Activated naive CD4-positive, alpha-beta T cell treated with anti-CD3 and anti-CD28 coated beads for 36 hours (primary cell): ENCODE measurements around the gene C22orf23. TPM values are rescaled to one million over a fixed set of nuclear protein-coding genes. Genes with fewer than 3 reads are reported as not detected.
"Not testable (repeated sequence)": the region's sequence is repeated elsewhere in the genome, so short reads cannot be mapped to it uniquely, and the experiment has no call there.

Source experiments
- CTCF ChIA-PET: fragments of 350-600 bp; sonication (Branson Sonifier 250); formaldehyde crosslinking; loops from one replicate; lab custom pipeline; 2021; ENCODE audit warnings: antibody characterized with exemption; lab: Charles Lee
- DNase-seq: peaks from one replicate; pipeline ENCODE4 v3.0.0-alpha.2; 2020
- H3K27ac Mint-ChIP-seq: one replicate; pipeline ENCODE4 v1.8.0; 2021; ENCODE audit warnings: mild to moderate bottlenecking, mixed read lengths
- H3K27me3 Mint-ChIP-seq: one replicate; pipeline ENCODE4 v1.8.0; 2021; ENCODE audit warnings: low read depth, mixed read lengths
- H3K36me3 Mint-ChIP-seq: one replicate; pipeline ENCODE4 v1.8.0; 2021; ENCODE audit warnings: low read depth, mixed read lengths
- H3K4me1 Mint-ChIP-seq: one replicate; pipeline ENCODE4 v1.8.0; 2021; ENCODE audit warnings: low read depth, mixed read lengths
- H3K4me3 Mint-ChIP-seq: one replicate; pipeline ENCODE4 v1.8.0; 2021; ENCODE audit warnings: mild to moderate bottlenecking, moderate library complexity, mixed read lengths
- H3K9me3 Mint-ChIP-seq: one replicate; pipeline ENCODE4 v1.8.0; 2021; ENCODE audit warnings: mixed read lengths
- intact Hi-C: fragments of 100-400 bp; cut with micrococcal nuclease; formaldehyde crosslinking; loops from one replicate; pipeline ENCODE4 v1.15.1; 2023
- total RNA-seq, 2 experiments: library from RNA; stranded (reverse); gene quantifications; one replicate each; pipeline ENCODE4 v1.2.3, GENCODE V29; 2021

The C22orf23 gene
- total RNA-seq, 2 experiments from 2014 or later, result not detected

DNA sequence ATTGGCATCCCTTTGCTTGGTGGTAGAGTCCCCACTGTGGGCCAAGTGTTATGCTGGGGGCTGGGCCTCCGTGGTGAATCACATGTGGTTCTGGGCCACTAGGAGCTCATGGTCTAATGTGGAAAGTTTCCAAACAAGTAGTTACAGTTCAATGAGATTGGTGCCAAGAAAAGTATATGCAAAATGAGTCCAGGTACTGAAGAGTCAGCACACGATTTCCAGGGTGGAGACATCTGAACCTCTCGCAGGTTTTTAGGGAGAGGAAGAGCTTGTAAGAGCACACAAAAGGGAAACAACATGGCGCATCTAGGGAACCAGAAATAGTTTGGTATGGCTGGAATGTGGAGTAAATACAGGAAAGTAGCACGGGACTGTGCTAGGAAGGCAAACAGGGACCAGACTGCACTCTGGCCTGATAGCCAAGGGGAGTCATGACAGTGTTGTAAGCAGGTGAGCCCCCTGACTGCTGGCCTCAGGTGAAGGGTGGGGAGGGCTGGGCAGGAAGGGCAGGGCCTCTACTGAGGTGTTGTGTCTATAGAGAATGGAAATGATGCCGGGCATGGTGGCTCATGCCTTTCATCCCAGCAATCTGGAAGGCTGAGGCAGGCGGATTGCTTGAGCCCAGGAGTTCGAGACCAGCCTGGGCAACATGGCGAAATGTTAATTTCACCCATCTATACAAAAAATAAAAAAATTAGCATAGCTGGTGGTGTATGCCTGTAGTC lies 12.7 kb upstream of the C22orf23 start:
- H3K4me3 Mint-ChIP-seq, result no peak overlapping the region
- no peaks in the 10 kb centered on the region for H3K4me1 Mint-ChIP-seq
- CTCF ChIA-PET, result interaction anchor here (0.6 to 2.3 kb wide), 13 partner anchors 9 to 994 kb away, joined by 3 to 23 read pairs (median 4); no protein-coding TSS in a partner anchor
- intact Hi-C loops, result loop anchor here (1.0 kb wide), 3 partner anchors 32 to 149 kb away; no protein-coding TSS in a partner anchor
- peaks cover 28% of the 10 kb centered on the region for H3K36me3 Mint-ChIP-seq
- H3K27ac Mint-ChIP-seq, result no peak overlapping the region
- H3K9me3 Mint-ChIP-seq, result no peaks in the 10 kb centered on the region
- no peaks in the 10 kb centered on the region for H3K27me3 Mint-ChIP-seq
- no peak for DNase-seq

DNA sequence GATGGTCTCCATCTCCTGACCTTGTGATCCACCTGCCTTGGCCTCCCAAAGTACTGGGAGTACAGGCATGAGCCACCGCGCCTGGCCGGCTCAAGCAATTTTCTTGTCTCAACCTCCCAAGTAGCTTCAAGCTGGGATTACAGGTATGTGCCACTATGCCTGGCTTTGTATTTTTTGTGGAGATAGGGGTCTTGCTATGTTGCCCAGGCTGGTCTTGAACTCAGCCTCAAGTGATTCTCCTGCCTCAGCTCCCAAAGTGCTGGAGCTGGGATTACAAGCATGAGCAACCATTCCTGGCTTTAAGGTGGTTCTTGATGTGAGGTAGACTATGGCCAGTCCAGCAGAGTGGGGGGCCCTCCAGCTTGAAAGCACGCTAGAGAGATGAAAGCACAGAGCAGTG lies 7.7 kb upstream of the C22orf23 start:
- H3K4me3 Mint-ChIP-seq, result no peak overlapping the region
- intact Hi-C loops, result no loop called here
- CTCF ChIA-PET, result no interaction called here
- no peaks in the 10 kb centered on the region for H3K27me3 Mint-ChIP-seq
- no peak for DNase-seq
- H3K27ac Mint-ChIP-seq, result no peak overlapping the region
- peaks cover 13% of the 10 kb centered on the region for H3K4me1 Mint-ChIP-seq
- no peaks in the 10 kb centered on the region for H3K9me3 Mint-ChIP-seq
- peaks cover 39% of the 10 kb centered on the region for H3K36me3 Mint-ChIP-seq

DNA sequence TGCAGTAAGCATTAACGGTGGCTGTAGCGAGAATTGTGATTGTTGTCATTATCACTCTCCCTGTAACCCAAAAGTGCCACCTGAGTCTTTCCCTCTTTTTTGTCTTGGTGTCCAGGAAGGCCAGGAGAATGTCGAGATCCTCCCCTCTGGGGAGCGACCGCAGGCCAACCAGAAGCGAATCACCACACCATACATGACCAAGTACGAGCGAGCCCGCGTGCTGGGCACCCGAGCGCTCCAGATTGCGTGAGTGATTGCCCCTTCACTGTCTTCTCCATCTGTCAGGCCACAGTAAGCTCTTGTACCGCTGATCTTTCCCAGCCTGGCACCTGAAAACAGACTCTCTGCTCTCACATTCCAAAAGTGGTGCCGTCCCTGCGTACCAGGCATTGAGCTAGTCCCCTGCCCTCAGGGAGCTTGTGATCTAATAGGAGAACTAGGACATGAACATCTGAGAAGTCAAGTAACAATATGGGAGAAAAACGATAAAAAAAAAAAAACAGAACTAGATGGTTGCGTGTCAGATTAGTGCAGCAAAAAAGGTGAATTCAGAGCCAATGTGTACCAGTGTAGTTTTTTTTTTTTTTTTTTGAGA lies 5.9 kb upstream of the C22orf23 start:
- Mint-ChIP-seq H3K27ac (no peak overlapping the region), H3K4me3 (no peak overlapping the region), H3K9me3 (no peaks in the 10 kb centered on the region), H3K36me3 (peaks cover 36% of the 10 kb centered on the region), H3K4me1 (peaks cover 22% of the 10 kb centered on the region), H3K27me3 (no peaks in the 10 kb centered on the region)
- intact Hi-C loops, result no loop called here
- DNase-seq, result no peak
- CTCF ChIA-PET, result interaction anchor here (0.6 to 0.7 kb wide), 3 partner anchors 11 to 323 kb away, joined by 3 to 4 read pairs (median 4); no protein-coding TSS in a partner anchor

DNA sequence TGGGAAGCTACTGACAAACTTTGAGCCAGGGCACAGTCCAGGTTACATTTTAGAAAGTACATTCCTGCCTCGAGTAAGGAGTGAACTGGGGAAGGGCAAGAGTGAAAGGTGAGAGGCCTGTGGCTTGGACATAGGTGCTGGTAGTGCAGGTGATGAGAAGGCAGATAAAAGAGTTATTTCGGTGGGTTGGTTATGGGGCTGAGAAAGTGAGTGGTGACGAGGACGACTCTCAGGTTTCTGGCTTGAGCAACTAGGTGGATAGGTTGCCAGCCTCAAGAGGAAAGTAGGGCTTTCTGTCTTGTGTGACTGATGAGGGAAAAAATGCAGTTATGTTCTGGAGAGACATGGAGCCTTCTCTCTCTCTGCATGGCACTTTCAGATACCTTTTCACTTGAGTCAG lies 3.8 kb upstream of the C22orf23 start:
- CTCF ChIA-PET, result interaction anchor here (1.7 kb wide), 1 partner anchor 8 kb away, joined by 5 read pairs; no protein-coding TSS in a partner anchor
- H3K4me3 Mint-ChIP-seq, result no peak overlapping the region
- no peaks in the 10 kb centered on the region for H3K9me3 Mint-ChIP-seq
- peaks cover 35% of the 10 kb centered on the region for H3K4me1 Mint-ChIP-seq
- peaks cover 34% of the 10 kb centered on the region for H3K36me3 Mint-ChIP-seq
- intact Hi-C loops, result no loop called here
- no peak overlapping the region for H3K27ac Mint-ChIP-seq
- no peak for DNase-seq
- H3K27me3 Mint-ChIP-seq, result peaks cover 2% of the 10 kb centered on the region

DNA sequence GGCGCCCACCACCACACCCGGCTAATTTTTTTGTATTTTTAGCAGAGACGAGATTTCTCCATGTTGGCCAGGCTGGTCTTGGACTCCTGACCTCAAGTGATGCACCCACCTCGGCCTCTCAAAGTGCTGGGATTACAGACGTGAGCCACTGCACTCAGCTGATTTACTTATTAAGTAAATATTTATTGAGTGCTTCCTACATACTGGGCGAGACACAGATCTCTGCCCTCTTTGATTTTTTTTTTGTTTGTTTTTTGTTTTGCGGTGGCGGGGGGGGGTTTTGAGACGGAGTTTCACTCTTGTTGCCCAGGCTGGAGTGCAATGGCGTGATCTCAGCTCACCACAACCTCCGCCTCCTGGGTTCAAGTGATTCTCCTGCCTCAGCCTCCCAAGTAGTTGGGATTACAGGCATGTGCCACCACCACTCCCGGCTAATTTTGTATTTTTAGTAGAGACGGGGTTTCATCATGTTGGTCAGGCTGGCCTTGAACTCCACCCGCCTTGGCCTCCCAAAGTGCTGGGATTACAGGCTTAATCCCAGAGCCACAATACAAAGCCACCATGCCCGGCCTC lies 2.5 kb upstream of the C22orf23 start:
- intact Hi-C loops, H3K27ac Mint-ChIP-seq: not testable (repeated sequence)
- CTCF ChIA-PET, result interaction anchor here (1.7 kb wide), 1 partner anchor 10 kb away, joined by 5 read pairs; no protein-coding TSS in a partner anchor

DNA sequence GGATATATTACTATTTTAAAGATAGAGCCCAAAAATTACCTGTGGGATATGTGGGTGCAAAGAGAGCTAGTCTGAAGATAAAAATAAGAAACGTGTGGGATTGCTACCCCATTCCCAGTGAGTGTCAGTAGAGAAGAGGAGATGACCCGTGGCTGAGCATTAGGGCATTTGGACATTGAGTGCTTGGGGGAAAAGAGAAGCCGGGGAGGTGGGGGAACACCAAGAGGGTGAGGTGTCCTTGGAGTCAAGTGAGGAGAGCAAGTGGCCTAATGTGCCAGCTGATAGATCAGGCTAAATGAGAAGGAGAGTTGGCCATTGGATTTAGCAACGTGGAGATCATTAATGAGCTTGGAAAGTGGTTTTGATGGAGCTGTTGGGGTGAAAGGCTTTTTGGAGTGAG lies 1.3 kb upstream of the C22orf23 start:
- Mint-ChIP-seq H3K27ac (no peak overlapping the region), H3K36me3 (peaks cover 24% of the 10 kb centered on the region), H3K9me3 (no peaks in the 10 kb centered on the region), H3K4me1 (peaks cover 35% of the 10 kb centered on the region), H3K4me3 (peak overlapping the region; percentile 98), H3K27me3 (peaks cover 5% of the 10 kb centered on the region)
- intact Hi-C loops, result loop anchor here (5.0 kb wide), 1 partner anchor 137 kb away; no protein-coding TSS in a partner anchor
- CTCF ChIA-PET, result interaction anchor here (0.7 to 1.2 kb wide), 3 partner anchors 13 to 137 kb away, joined by 3 read pairs; no protein-coding TSS in a partner anchor
- no peak for DNase-seq

More for the DNA sequence above, 2.5 kb upstream of the C22orf23 start:
- H3K4me1 Mint-ChIP-seq, result peaks cover 35% of the 10 kb centered on the region
- not testable (repeated sequence) for H3K9me3 Mint-ChIP-seq, H3K27me3 Mint-ChIP-seq, DNase-seq, H3K4me3 Mint-ChIP-seq
- peaks cover 24% of the 10 kb centered on the region for H3K36me3 Mint-ChIP-seq

DNA sequence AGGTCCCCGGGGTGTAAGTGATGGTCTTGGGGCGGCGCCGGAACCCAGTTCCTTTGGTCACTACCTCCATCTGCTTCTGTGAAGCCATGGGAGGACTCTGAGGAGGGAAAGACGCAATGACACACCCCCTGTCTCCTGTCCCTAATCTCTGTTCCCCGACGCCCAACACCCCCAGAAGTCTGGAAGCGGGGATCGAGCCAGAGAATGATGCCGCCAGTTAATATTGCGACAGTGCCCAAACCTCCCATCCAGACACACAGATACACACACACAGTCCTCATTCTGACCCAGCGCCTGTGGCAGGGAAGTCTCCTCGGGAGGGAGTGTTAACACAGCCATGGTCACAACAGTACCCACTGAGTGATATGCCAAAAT lies 352 bp downstream of the C22orf23 start:
- Mint-ChIP-seq H3K9me3 (no peaks in the 10 kb centered on the region), H3K27me3 (peaks cover 5% of the 10 kb centered on the region), H3K27ac (no peak overlapping the region), H3K36me3 (peaks cover 12% of the 10 kb centered on the region), H3K4me3 (peak overlapping the region; percentile 98), H3K4me1 (peaks cover 29% of the 10 kb centered on the region)
- CTCF ChIA-PET, result interaction anchor here (0.9 kb wide), 1 partner anchor 90 kb away, joined by 3 read pairs; no protein-coding TSS in a partner anchor
- DNase-seq, result peak; percentile 8
- intact Hi-C loops, result loop anchor here (2.0 to 5.0 kb wide), 2 partner anchors 56 to 136 kb away; no protein-coding TSS in a partner anchor

DNA sequence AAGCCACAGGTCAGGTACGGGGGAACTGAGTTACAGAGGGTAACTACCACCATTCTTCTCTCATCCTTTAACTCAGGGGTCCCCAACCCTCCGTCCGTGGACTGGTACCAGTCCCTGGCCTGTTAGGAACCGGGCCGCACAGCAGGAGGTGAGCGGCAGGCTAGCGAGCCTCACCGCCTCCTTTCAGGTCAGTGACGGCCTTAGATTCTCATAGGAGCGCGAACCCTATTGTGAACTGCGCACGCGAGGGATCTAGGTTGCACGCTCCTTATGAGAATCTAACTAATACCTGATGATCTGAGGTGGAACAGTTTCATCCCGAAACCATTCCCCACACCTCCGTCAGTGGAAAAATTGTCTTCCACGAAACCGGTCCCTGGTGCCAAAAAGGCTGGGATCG lies 772 bp downstream of the C22orf23 start:
- not testable (repeated sequence) for DNase-seq, H3K9me3 Mint-ChIP-seq, H3K27me3 Mint-ChIP-seq, H3K36me3 Mint-ChIP-seq, H3K27ac Mint-ChIP-seq
- intact Hi-C loops, result loop anchor here (2.0 to 5.0 kb wide), 2 partner anchors 56 to 135 kb away; no protein-coding TSS in a partner anchor
- Mint-ChIP-seq H3K4me3 (peak overlapping the region; percentile 98), H3K4me1 (peaks cover 26% of the 10 kb centered on the region)
- CTCF ChIA-PET, result interaction anchor here (1.3 kb wide), 1 partner anchor 89 kb away, joined by 4 read pairs; no protein-coding TSS in a partner anchor

DNA sequence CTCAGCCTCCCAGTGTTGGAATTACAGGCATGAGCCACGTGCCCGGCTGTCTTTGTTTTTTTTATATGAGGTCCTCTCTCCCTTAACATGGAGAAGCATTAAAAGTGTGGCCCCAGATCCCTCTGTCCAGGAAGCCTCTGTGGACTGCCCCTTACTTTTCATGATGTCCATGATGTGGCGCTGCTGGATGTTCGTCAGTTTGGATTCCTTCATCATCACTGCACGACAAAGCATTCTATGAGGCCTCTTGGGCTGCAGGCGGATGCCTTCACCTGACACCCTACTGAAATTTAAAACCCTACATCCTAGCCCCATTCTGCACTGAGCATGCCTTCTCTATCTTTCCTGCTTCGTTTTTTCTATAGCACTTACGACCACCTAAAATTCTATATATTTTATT lies 2.1 kb downstream of the C22orf23 start:
- DNase-seq, result no peak
- H3K27me3 Mint-ChIP-seq, result peaks cover 5% of the 10 kb centered on the region
- peaks cover 22% of the 10 kb centered on the region for H3K4me1 Mint-ChIP-seq
- no peaks in the 10 kb centered on the region for H3K9me3 Mint-ChIP-seq
- no peak overlapping the region for H3K27ac Mint-ChIP-seq
- intact Hi-C loops, result loop anchor here (5.0 kb wide), 1 partner anchor 134 kb away; no protein-coding TSS in a partner anchor
- H3K36me3 Mint-ChIP-seq, result peaks cover 2% of the 10 kb centered on the region
- CTCF ChIA-PET, result interaction anchor here (0.6 to 1.3 kb wide), 2 partner anchors 88 to 336 kb away, joined by 3 to 4 read pairs; no protein-coding TSS in a partner anchor
- H3K4me3 Mint-ChIP-seq, result no peak overlapping the region

DNA sequence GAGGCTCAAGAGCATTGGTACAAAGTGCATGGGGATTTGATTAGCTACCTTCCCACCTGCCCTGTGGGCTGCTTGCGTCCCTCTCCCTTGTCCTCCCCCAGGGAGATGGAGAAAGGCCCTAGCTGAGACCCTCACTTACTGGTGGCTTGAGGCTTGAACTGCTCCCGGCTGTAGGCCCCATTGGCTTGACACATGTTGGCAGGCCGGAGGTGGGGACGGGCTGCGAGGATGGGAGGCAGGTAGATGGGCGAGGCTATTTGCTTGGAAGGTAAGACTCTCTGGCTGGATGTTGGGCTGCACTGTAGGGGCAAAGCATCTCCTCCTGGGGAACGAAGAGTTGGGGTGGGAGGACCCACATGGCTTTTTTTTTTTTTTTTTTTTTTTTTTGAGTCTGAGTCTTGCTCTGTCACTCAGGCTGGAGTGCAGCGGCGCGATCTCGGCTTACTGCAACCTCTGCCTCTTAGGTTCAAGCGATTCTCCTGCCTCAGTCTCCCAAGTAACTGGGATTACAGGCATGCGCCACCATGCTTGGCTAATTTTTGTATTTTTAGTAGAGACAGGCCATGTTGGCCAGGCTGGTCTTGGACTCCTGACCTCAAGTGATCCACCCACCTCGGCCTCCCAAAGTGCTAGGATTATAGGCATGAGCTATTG lies 6.1 kb downstream of the C22orf23 start:
- H3K27ac Mint-ChIP-seq, CTCF ChIA-PET, H3K36me3 Mint-ChIP-seq, H3K9me3 Mint-ChIP-seq, H3K27me3 Mint-ChIP-seq, H3K4me1 Mint-ChIP-seq, intact Hi-C loops, DNase-seq, H3K4me3 Mint-ChIP-seq: not testable (repeated sequence)

DNA sequence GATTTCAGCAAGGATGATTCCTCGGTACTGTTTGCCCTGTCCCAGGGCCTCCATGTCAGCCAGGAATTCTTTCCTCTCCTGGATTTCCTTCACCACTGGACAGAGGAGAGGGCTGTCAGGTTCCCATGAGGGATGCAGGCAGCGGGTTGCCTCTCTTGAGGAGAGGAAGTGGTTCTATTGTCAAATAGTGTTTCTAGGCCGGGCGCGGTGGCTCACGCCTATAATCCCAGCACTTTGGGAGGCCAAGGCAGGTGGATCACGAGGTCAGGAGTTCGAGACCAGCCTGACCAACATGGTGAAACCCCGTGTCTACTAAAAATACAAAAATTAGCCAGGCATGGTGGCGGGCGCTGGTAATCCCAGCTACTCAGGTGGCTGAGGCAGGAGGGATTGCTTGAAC lies 9.0 kb downstream of the C22orf23 start:
- H3K36me3 Mint-ChIP-seq, intact Hi-C loops: not testable (repeated sequence)
- CTCF ChIA-PET, result interaction anchor here (1.3 kb wide), 1 partner anchor 10 kb away, joined by 5 read pairs; no protein-coding TSS in a partner anchor

More for the DNA sequence above, 9.0 kb downstream of the C22orf23 start:
- H3K9me3 Mint-ChIP-seq, DNase-seq, H3K27ac Mint-ChIP-seq, H3K27me3 Mint-ChIP-seq, H3K4me1 Mint-ChIP-seq, H3K4me3 Mint-ChIP-seq: not testable (repeated sequence)
